ENCODE data around the gene PSMB2. TPM values are rescaled to one million over a fixed set of nuclear protein-coding genes. Genes with fewer than 3 reads are reported as not detected.

Gene PSMB2
- total and polyA plus RNA-seq, 2 experiments from 2014 or later = 22.5 to 72.8 TPM

DNA sequence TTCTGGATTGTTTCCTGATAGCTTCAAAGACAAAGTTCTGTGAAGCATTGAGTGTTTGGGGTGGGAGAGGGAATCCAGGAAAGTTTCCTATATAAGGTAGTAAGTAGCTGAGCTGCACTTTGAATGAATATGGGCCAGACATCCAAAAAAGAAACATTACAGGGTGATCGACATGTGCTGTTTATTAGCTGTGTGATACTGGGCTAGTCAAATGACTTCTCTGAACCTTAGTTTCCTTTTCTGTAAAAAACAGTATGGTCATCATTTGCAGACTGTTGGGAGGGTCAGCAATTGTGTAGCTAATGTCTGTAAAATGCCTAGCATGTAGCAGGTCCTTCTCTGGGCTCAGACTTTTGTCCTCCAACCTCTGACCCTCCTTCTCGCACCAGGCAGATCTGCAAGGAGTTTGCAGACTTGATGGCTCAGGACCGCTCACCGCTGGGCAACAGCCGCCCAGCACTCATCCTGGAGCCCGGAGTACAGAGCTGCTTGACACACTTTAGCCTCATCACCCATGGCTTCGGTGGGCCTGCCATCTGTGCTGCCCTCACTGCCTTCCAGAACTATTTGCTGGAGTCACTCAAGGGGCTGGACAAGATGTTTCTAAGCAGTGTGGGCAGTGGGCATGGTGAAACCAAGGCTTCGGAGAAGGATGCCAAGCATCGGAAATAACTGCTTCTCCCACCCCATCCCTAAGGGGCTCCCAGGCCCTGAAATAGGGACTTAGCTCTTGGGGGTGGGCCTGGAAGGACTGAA is 47.1 kb downstream of the PSMB2 start:
- H3K4me1 ChIP-seq (ENCODE audit: low read depth) = no peaks in the 10 kb centered on the region
- no peaks in the 10 kb centered on the region for H3K27me3 ChIP-seq

DNA sequence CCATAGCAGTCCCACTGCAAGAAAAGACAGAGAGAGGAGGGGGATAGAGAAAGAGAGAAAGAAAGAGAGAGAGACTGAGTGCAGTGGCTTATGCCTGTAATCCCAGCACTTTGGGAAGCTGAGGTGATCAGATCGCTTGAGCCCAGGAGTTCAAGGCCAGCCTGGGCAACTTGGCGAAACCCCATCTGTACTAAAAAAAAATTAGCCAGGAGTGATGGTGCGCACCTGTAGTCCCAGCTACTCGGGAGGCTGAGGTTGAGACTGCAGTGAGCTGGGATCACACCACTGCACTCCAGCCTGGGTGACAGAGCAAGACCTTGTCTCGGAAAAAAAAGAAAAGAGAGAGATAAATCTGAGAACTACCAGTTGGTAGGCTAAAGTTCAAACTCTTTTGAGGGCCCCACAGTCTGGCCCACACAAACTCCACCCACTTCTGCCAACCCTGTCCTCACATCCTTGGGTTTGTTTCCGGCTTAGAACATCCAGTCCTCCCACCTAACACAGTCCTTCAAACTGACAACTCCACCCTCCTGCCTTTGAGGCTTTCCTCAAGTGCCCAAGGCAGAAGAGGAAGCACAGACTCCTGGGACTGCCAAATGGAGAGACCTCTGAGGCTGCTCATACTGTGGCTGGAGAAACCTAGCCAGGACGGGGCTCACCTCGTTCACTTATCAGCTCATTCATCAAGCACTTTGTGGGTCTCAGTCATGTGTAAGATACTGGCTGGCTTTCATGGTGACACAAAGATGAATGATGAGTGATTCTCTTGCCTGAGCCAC is 48.1 kb downstream of the PSMB2 start:
- Histone ChIP-seq H3K9me3 (ENCODE audit: low read depth) (no peaks in the 10 kb centered on the region), H3K27ac (peak overlapping the region; percentile 4), H3K4me1 (ENCODE audit: low read depth) (no peaks in the 10 kb centered on the region), H3K4me3 (no peak overlapping the region), H3K36me3 (no peaks in the 10 kb centered on the region), H3K27me3 (no peaks in the 10 kb centered on the region)
- TF ChIP-seq, protein P1, sequence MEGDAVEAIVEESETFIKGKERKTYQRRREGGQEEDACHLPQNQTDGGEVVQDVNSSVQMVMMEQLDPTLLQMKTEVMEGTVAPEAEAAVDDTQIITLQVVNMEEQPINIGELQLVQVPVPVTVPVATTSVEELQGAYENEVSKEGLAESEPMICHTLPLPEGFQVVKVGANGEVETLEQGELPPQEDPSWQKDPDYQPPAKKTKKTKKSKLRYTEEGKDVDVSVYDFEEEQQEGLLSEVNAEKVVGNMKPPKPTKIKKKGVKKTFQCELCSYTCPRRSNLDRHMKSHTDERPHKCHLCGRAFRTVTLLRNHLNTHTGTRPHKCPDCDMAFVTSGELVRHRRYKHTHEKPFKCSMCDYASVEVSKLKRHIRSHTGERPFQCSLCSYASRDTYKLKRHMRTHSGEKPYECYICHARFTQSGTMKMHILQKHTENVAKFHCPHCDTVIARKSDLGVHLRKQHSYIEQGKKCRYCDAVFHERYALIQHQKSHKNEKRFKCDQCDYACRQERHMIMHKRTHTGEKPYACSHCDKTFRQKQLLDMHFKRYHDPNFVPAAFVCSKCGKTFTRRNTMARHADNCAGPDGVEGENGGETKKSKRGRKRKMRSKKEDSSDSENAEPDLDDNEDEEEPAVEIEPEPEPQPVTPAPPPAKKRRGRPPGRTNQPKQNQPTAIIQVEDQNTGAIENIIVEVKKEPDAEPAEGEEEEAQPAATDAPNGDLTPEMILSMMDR (IDR thresholded peaks at IDR 0.05; ENCODE audit: low read depth, low read length) = no peak
- DNase-seq (ENCODE audit: low read depth in 1 of 2, low spot score in 1 of 2) = peak; percentile 40 to 60

More for the DNA sequence above, 47.1 kb downstream of the PSMB2 start:
- H3K36me3 ChIP-seq = no peaks in the 10 kb centered on the region
- TF ChIP-seq, protein P1 (IDR thresholded peaks at IDR 0.05; ENCODE audit: low read depth, low read length) = no peak
- DNase-seq (ENCODE audit: low read depth in 1 of 2, low spot score in 1 of 2) = no peak
- H3K27ac ChIP-seq = no peak overlapping the region
- no peaks in the 10 kb centered on the region for H3K9me3 ChIP-seq (ENCODE audit: low read depth)
- H3K4me3 ChIP-seq = no peak overlapping the region

DNA sequence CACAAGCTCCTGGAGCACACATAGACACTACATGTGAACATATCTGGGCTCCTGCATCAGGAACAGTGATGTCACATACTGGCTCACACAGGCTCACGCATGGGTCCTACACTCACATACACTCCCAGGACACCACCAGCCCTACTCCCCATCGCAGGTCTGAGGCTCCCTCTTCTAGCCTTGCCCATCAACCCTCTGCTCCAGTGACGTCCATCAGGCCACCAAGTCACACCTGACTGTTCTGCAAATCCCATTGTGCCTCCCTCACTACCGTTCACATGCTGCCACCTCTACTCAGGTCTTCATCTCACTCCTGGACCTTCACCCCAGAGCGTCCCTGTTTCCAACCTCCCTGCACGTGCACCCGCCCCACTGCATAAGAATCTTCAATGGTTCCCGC is 50.1 kb downstream of the PSMB2 start:
- Histone ChIP-seq H3K27ac (no peak overlapping the region), H3K27me3 (no peaks in the 10 kb centered on the region), H3K36me3 (no peaks in the 10 kb centered on the region), H3K9me3 (ENCODE audit: low read depth) (no peaks in the 10 kb centered on the region), H3K4me3 (no peak overlapping the region), H3K4me1 (ENCODE audit: low read depth) (no peaks in the 10 kb centered on the region)
- TF ChIP-seq, protein P1 (IDR thresholded peaks at IDR 0.05; ENCODE audit: low read depth, low read length) = no peak
- no peak for DNase-seq (ENCODE audit: low read depth in 1 of 2, low spot score in 1 of 2)

DNA sequence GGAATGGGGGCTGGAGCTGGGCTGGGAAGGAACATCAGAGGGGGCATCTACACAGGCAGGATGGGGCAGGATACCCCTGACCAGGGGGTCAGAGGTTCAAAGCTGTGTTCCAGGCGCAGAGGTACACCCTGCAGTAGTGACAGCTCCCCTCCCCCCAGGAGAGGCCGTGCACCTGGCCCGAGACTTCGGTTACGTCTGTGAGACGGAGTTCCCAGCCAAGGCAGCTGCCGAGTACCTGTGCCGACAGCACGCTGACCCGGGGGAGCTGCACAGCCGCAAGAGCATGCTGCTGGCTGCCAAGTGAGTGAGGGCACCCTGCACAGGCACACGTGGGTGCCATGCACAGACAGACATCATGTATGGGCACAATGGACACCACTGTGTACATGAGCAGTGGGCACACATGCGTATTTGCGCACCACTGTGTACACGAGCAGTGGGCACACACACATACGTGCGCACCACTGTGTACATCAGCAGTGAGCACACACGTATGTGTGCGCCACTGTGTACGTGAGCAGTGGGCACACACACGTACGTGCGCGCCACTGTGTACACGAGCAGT is 50.8 kb downstream of the PSMB2 start:
- no peaks in the 10 kb centered on the region for H3K27me3 ChIP-seq
- DNase-seq (ENCODE audit: low read depth in 1 of 2, low spot score in 1 of 2) = no peak
- H3K9me3 ChIP-seq (ENCODE audit: low read depth) = no peaks in the 10 kb centered on the region

More for the DNA sequence above, 50.8 kb downstream of the PSMB2 start:
- Histone ChIP-seq H3K4me3 (no peak overlapping the region), H3K36me3 (no peaks in the 10 kb centered on the region), H3K4me1 (ENCODE audit: low read depth) (no peaks in the 10 kb centered on the region), H3K27ac (no peak overlapping the region)
- TF ChIP-seq, protein P1 (IDR thresholded peaks at IDR 0.05; ENCODE audit: low read depth, low read length) = no peak
